GM23338 (cell line): ENCODE measurements around the gene VPREB1.

Experiments
- EZH2 ChIP-seq: fragments of 200-600 bp; sonication (generic); IDR thresholded peaks from one replicate; pipeline ENCODE4 v1.8.0; 2017; ENCODE audit warnings: antibody characterized with exemption, mild to moderate bottlenecking, low read depth; ENCODE audit not compliant: unreplicated experiment
- TF ChIP-seq, protein P1 (sequence below), 2 experiments: fragments of 200-600 bp in 1 of 2; sonication (generic) in 1 of 2; conservative IDR thresholded peaks; 2 replicates each; pipeline versions ENCODE4 v1.5.1 to v1.6.1; 2016 to 2017; ENCODE audit warnings: antibody characterized with exemption in 2 of 2, low read depth in 2 of 2, mild to moderate bottlenecking in 2 of 2, moderate library complexity in 1 of 2

DNA sequence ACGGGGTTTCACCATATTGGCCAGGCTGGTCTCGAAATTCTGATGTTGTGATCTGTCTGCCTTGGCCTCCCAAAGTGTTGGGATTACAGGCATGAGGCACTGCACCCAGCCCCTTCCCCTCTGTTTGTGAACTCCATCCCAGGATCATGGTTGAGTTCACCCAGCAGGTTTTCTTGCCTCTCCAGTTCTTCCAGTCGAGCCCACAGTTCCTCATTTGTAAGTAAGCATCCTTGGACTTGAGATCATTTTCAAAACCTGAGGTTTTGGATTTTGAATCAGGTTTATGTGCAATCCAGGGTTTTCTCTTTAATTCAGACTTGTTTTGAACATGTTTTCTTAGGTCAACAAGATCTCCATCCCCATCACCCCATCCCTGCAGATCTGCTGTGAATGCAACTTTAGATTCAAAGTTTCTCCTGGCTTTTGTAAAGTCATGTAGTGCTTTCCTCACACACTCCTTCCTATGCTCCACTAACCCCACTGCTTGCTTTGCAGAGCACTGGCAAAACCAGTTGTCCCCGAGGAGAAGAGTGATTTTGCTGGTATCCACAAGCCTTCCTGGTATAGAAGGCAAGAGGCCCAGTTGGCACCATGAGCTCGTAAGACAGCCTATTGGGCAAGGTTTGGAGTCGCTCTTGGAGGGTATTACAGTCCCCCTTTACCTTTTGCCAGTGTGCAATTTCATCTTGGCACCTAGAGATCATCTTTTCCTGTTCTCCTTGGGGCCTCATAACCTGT is 14.7 kb upstream of the VPREB1 start:
- TF ChIP-seq, protein P1, sequence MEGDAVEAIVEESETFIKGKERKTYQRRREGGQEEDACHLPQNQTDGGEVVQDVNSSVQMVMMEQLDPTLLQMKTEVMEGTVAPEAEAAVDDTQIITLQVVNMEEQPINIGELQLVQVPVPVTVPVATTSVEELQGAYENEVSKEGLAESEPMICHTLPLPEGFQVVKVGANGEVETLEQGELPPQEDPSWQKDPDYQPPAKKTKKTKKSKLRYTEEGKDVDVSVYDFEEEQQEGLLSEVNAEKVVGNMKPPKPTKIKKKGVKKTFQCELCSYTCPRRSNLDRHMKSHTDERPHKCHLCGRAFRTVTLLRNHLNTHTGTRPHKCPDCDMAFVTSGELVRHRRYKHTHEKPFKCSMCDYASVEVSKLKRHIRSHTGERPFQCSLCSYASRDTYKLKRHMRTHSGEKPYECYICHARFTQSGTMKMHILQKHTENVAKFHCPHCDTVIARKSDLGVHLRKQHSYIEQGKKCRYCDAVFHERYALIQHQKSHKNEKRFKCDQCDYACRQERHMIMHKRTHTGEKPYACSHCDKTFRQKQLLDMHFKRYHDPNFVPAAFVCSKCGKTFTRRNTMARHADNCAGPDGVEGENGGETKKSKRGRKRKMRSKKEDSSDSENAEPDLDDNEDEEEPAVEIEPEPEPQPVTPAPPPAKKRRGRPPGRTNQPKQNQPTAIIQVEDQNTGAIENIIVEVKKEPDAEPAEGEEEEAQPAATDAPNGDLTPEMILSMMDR (conservative IDR thresholded peaks at IDR 0.05; ENCODE audit: low read depth in 2 of 2): no peak
- TF ChIP-seq EZH2: peak; percentile 18
